ENCODE data around the gene CCL22.

Gene CCL22

GRCh38 chr16:57413733-57414132, 55.1 kb downstream of the CCL22 start:
- H3K27ac ChIP-seq, result no peak overlapping the region
- no peaks in the 10 kb centered on the region for H3K27me3 ChIP-seq
- no peaks in the 10 kb centered on the region for H3K36me3 ChIP-seq
- no peak for DNase-seq
- peaks cover 3 to 30% (median 19%) of the 10 kb centered on the region in 4 donors for H3K4me1 ChIP-seq
- H3K9me3 ChIP-seq, result no peaks in the 10 kb centered on the region
- no peak overlapping the region for H3K4me3 ChIP-seq
- no peak for TF ChIP-seq CTCF (IDR thresholded peaks at IDR 0.05)
- intact Hi-C loops (cut with DNase I; ENCODE audit: low total_unique reads), result no loop called here

Data from tibial artery (tissue), 4 donors.